ENCODE measurements around the gene PIP4K2C.
A peak's percentile ranks its signal among the peaks of the same experiment; 100 is the strongest.
"Not testable (repeated sequence)": the region's sequence is repeated elsewhere in the genome, so short reads cannot be mapped to it uniquely, and the experiment has no call there.

Gene PIP4K2C

DNA sequence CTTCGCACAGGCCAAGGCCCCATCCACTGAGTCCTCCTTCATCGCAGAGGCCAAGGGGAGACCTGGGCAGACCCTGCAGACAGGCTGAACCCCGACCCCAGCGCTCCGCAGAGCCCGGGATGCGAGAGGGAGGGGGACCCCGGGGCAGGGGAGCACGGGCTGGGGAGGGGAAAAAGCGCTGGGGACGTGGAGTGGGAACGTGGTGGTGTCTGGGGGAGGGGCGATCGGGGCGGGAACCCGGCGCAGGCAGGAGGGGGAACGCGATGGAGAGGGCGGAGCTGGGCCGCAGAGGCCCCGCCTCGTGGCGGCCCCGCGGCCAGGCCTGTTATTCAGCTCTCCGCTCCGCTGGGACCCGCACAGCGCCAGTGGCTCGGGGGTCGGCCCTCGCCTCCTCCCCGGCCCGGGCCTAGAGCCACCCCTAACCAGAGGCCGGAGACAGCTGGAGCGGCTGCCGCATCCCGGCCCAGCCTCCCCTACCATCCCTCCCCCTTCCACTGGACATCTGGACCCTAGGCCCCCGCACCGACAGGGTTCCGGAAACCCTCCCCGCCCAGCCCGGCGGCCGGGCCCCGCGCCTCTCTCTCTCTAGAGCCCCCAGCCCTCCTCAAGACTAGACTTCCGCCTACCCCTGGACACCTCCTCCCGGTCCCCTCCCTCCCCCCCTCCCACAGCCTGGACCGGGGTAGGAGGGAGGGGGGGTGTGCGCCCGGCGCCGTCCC, 20.3 kb downstream of the PIP4K2C start, which contains the start of gene ARHGEF25:
Gene ARHGEF25 (plus strand): TSS at position 328 of the 719 bp plus-strand sequence. CDS start 460 bp downstream, outside the sequence.
- peak; percentile 62 for DNase-seq

DNA sequence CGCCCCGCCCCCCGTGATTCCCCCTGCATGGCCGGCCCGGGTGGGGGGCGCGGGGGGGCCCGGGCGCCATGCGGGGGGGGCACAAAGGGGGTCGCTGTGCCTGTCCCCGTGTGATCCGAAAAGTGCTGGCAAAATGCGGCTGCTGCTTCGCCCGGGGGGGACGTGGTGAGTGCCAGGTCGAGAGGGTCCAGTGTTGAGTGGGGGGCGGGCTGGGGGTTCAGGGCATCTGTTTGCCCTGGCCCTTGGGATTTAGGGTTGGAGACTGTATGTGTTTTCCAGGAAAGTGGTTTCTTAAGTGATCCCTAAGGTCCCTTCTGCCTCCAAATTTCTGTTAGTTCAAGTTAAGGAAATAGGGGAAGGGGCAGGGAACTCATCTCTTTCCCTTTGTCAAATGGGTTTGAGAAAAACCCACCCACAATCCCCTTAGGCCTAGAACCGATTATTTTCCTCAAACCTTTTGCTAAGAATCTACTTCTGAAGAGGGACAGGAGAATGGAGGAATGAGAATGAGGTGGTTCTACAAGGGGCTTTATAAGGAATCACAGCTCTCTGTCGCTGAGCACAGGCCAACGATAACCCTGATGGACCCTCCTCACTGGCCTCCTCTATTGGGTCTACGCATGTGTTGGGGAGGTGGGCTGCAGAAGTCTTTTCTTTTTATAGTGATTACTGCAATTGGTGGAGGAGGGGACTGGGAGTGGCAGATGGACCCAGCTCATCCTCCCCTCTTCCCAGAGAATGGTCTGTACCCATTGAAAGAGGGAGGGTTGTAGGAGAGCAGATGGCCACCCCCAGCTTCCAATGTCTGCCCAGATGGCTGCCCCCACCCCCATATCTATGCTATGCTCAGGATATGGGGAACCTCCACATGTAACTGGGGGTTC, 21.1 kb downstream of the PIP4K2C start:
- DNase-seq, result no peak

DNA sequence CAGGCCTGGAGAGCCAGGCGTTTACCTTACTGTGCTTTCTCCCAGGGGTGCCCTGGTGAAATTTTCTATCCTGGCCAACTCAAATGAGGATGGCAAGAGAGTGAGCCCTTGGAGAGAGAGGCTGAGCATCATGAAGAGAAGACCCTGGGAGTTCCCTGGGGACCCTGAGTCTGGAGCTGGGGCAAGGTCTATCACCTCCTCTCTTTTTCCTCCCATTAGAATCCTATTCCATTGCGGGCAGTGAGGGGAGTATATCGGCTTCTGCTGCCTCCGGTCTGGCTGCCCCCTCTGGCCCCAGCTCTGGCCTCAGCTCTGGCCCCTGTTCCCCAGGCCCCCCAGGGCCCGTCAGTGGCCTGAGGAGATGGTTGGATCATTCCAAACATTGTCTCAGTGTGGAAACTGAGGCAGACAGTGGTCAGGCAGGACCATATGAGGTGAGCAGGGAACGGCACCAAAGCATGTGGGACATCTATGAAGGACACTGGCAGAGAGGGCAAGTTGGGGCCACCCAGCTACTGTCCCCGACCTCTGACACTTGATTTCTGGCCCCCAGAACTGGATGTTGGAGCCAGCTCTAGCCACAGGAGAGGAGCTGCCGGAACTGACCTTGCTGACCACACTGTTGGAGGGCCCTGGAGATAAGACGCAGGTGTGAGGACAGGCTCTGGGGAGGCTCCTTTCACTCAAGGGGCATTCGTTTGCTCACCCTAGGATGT, 21.9 kb downstream of the PIP4K2C start:
- DNase-seq, result no peak

DNA sequence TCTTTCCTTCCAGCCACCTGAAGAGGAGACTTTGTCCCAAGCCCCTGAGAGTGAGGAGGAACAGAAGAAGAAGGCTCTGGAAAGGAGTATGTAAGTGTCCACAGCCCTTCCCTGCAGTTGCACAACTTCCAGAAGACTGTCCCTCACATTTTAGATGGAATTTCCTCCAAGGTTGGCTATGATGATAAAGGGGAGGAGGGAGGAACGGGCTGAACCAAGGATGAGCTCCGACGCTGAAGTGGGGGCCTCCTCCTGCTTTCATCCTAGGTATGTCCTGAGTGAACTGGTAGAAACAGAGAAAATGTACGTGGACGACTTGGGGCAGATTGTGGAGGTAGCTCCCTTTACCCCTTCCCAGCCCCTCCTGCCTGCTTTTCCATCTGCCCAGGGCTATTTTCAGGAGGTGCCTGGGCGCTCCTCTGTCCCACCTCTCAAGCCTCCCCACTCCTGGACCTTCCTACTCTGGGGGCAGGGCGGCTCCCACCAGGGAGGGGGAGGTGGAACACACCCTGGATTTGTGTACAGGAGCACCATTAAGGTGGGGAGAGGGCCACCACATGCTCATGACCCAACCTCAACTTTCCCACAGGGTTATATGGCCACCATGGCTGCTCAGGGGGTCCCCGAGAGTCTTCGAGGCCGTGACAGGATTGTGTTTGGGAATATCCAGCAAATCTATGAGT, 22.6 kb downstream of the PIP4K2C start:
- no peak for DNase-seq

DNA sequence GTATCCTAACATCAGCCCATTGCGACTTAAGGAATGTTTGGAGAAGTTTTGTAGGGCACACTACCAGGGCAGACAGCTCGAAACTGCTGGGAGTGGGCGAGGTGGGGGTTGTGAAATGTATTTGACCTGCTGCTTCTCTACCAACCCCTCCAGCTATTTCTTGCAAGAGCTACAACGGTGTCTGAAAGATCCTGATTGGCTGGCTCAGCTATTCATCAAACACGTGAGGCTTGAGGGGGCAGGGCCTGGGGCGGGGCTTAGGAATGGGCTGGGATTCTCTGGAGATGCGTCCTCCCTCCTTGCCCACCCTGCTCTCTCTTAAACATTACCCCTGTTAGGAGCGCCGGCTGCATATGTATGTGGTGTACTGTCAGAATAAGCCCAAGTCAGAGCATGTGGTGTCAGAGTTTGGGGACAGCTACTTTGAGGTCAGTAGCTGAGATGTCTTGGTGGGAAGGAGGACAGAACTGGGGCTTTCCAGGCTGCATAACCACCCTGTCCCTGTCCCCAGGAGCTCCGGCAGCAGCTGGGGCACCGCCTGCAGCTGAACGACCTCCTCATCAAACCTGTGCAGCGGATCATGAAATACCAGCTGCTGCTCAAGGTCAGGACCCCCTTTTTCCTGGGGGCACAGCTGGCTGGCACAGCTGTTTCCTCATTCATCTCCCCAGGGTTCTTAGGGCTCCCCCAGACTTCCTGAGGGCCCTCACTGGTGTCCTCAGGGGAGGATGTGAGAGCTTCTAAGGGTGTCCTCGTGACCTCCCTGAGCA, 23.4 kb downstream of the PIP4K2C start:
- no peak for DNase-seq

DNA sequence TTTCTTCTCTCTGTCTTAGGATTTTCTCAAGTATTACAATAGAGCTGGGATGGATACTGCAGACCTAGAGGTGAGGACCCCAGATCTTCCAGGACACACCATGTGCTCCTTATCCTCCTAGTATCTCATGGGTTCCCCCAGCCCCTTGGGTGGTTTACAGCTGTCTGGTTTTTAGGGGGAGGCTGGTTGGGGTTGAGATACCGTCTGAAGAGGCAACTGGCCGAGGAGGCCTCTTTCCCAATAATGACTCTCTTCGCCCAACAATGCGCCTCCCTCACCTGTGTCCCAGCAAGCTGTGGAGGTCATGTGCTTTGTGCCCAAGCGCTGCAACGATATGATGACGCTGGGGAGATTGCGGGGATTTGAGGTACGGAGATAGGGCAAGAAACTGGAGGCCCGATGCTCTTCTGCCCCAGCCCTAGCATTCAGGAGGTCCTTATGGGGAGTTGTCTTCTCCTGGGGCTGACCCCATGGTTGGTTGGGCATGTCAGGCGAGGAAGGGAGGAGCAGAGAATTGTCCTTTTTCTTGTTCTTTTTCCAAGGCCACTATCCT, 24.0 kb downstream of the PIP4K2C start:
- no peak for DNase-seq

DNA sequence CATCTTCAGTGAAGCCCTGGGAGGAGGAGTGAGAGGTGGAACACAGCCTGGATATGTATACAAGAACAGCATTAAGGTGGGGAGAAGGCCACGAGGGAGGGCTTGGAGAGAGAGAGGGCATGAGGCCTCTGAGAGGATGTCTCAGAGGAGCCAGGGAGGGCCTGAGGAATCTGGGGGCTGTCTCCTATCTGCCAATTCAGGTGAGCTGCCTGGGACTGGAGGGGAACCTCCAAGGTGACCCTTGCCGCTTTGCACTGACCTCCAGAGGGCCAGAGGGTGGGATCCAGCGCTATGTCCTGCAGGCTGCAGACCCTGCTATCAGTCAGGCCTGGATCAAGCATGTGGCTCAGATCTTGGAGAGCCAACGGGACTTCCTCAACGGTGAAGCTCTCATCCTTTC, 24.6 kb downstream of the PIP4K2C start:
- no peak for DNase-seq

DNA sequence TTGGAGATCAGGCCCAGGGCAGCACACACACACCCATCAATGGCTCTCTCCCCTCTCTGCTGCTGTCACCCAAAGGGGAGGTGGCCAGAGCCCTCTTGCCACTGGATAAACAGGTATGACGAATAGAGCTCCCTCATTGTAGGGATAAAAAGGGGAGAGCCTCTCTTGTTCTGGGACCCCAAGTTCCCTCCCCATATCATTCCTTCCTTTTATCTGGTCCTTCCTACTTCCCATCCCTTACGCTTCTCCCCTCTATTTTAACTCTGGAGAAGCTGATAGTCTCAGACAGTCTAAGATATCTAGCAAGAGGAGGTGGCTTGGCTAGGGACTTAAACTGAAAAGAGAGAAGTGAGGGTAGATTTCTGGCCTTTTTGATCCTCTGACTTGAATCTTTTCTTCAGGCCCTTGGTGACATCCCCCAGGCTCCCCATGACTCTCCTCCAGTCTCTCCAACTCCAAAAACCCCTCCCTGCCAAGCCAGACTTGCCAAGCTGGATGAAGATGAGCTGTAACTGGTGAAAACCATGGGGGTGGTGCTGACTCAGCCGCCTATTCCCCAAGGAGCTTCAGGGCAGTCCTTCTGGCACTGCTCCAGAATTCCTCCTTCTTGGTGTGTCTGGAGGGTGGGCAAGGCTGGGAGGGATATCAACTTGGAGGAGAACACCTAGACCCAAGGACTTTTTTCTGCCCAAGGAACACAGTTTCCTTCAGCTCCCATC, 25.6 kb downstream of the PIP4K2C start:
- no peak for DNase-seq

DNA sequence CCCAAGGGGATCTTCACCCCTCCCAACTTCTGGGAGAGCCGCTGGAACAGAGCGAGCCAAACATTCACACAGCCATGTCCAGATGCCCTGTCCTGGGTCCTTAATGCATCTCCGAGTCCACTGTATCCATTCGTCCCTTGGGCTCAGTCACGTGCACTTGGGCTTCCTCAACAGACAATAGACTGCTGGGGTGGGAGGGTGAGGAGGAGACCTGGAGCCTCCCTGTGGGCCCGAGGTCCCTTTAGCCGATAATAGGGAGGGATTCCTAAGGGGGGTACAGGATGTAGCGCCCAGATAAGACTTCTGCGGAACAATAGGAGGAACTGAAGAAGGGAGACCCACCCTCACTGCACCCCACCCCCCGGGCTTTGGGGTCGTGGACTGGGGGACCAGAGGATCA, 26.9 kb downstream of the PIP4K2C start:
- no peak for DNase-seq

DNA sequence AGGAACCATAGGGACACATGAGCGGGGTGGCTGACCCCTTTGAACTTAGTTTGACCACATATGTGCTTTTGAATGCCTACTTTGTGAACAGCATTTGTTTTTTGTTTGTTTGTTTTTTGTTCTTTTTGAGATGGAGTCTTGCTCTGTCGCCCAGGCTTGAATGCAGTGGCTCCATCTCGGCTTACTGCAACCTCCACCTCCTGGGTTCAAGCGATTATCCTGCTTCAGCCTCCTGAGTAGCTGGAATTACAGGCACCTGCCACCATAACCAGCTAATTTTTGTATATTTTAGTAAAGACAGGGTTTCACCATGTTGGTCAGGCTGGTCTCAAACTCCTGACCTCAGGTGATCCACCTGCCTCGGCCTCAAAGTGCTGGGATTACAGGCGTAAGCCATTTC, 27.4 kb downstream of the PIP4K2C start:
- DNase-seq, result not testable (repeated sequence)

DNA sequence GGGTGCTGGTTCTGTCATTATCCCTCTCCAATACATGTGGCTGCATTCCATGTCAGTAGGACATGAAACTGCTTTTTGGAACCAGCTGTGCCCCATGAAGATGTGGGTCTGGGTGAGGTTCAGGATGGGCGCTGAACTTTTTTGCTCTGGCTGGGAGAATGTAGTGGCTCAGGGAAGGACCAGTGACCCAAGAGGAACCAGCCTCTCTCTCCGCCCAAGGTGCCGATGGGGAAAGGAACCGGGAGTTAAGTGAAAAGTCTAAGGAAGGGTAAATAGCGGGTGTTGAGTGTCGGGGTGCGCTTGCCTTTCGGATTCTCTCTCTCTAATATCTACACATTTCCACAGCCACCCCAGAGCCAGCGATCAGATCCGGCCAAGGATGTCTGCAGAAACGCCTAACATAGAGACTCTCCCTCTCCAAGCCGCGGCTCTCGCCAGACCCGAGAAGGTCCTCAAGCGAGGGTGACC, 28.0 kb downstream of the PIP4K2C start:
- DNase-seq, result no peak

DNA sequence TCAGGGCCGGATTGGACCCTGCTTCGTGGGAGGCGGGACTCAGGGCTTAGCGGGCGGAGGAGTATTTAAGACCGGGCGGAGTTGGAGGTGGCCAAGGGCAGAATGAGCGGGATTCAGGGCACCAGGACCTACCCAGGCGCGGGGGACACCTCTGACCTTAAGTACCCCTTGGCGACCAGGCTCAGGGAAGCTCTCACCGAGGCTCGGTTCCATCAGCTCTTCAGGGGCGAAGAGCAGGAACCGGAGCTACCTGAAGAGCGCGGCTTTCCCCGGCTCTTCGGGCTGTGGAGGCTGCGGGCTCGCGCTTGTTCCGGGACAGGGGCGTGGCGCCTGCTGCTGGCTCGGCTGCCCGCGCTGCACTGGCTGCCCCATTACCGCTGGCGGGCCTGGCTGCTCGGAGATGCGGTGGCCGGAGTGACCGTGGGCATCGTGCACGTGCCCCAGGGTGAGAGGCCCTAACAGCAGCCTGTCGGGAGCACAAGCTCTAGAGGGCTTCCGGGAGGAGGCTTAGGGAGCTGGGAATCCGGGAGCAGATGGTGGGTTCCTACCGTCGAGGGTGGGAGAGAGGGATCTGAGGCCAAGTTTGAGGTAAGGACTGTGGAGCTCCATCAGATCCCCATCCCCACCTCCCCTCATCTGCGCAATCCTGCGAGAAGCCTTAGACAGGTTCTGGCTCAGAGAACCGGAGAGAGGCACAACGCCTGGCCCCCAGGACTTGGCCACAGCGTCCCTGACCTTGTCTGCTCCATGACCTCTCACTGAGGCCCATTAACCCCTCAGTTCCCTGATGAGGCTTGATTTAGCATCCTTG, 28.6 kb downstream of the PIP4K2C start:
- DNase-seq, result no peak

DNA sequence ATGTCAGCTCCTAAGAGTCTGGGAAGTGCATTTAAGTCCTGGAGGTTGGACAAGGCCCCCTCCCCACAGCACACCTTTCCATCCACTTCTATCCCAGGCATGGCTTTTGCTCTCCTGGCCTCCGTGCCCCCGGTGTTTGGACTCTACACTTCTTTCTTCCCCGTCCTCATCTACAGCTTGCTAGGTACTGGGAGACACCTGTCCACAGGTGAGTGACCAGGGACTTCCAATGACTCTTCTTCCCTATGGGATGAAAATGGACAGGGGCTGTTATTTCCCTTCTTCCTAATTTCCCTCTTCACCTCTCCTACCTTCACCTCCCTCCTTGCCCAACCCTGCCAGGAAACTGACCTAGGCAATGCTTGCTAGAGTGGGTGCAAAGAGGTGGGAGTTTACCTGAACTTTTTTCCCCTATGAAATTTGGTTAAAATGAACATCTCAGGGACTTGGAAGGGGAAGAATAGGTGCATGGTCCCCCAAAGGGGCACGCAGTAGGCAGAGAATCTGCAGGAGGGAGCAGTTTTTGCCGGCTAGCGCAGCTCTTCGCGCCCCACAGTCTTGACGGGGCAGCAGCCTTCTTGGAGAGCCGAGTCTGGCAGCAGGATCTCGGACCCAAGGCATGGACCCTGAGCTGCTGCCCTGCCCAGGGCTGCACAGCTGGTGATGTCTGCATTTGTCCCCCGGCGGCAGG, 29.4 kb downstream of the PIP4K2C start:
- no peak for DNase-seq

DNA sequence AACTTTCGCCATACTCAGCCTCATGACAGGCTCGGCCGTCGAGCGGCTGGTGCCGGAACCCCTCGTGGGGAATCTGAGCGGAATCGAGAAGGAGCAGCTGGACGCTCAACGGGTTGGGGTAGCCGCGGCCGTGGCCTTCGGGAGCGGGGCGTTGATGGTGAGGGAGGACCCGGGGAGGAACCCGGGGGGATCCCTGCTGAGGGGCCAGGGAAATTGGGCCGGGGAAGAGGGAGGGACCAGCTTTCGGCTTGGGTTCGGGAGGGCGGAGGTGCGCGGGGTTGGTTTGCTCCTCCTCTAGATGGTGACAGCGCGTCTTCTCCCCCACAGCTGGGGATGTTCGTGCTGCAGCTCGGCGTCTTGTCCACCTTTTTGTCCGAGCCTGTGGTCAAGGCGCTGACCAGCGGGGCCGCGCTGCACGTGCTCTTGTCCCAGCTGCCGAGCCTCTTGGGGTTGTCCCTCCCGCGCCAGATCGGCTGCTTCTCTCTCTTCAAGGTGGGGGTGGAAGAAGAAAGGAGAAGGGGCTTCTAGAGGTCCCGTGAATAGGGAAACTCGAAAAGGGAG, 30.0 kb downstream of the PIP4K2C start:
- DNase-seq, result no peak

DNA sequence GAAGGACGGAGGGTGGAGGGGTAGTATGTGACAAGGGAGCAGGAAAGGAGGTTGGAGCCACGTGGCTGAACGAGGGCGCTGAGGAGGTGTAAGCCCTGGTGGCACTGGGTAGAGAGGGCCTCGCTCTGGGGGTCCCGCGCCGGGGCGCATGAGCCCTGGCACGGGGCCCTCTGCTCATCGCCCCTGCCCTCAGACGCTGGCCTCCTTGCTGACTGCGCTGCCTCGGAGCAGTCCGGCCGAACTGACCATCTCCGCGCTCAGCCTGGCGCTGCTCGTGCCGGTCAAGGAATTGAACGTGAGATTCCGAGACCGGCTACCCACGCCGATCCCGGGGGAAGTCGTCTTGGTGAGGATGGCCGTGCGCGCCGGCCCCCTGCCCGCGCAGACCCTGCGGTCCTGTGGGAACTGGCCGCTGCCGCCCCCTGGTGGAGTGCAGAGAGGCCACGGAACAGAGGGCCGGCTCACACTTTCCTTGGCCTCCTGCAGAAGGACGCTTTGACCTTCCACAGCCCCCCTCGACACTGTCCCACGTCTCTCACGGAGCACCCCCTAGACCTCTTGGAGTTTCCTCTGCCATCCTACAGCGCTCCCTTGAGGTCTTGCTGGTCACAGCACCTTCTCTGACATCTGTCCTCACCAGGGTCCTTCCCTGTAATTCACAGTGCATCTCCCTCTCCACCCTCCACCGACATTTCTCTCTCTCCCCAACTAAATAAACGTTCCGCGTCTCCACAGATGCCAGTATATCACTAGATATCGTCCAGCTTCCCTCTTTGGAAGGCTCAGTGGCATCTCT, 30.7 kb downstream of the PIP4K2C start:
- DNase-seq, result no peak

DNA sequence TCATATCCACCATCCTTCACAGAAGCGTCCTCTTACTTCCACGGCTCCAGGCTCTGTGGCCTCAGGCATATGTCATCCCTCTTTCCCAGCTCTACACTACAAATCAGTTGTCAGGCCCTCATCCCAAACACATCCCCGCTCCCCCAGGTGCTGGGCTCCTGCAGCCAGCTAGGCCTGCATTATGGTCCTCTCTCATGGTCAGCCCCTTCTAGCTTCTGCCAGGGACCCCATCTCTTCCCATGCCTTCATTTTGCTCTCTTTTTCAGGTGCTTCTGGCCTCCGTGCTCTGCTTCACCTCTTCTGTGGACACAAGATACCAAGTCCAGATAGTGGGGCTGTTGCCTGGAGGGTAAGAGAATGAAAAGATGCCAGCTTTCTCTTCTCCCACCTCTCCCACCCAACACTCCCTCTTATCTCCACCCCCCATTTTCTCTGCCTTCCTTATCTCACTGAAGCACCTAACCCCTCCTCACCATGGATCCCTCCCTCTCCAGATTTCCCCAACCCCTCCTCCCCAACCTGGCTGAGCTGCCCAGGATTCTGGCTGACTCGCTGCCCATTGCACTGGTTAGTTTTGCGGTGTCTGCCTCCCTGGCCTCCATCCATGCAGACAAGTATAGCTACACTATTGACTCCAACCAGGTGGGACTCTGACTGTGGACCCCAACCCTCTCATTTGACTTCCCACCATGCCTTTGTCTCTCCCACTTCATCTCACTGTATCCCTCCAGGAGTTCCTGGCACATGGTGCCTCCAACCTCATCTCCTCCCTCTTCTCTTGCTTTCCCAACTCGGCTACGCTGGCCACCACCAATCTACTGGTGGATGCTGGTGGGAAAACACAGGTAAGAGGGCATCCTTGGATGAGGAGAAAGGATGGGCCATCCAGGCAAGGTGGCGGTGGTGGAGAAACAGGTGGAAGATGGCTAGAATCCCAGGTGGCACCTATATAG, 31.6 kb downstream of the PIP4K2C start:
- DNase-seq, result no peak

DNA sequence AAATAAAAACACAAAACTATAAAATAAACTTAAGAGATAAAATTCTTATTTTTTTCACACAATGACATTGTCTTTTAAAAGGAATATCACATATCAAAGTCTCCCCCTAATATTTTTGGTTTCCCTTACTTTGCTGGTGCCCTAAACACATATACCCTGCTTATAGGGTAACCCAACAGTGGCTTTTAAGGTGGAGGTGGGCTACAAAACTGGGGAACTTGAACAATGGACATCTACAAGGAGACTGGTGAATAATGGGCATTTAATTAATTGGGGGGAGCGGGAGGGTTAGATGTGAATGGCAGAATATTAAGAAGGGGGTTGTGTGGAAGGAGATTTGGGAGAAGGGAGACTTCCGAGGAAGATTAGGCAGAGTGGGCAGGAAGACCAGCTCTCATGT, 32.4 kb downstream of the PIP4K2C start:
- no peak for DNase-seq

Measured in NCI-H510A (cell line).